Measurements from ENCODE around the gene RBM47.

GRCh38 chr4:40672528-40673522 lies 43.2 kb upstream of the RBM47 start:
- TF ChIP-seq POLR2A (IDR thresholded peaks at IDR 0.05; ENCODE audit: low read length): no peak
- no peak for TF ChIP-seq GATA1 (IDR thresholded peaks at IDR 0.05; ENCODE audit: low read depth, low read length)
